GM21576 (cell line): Measurements from ENCODE around the gene IRX6.

Experiments used
- ATAC-seq: cut with Tn5 transposase; IDR thresholded peaks from one replicate; pipeline ENCODE4 v1.9.1; 2021; ENCODE audit warnings: mild to moderate bottlenecking, moderate library complexity; ENCODE audit not compliant: unreplicated experiment

Gene IRX6

DNA sequence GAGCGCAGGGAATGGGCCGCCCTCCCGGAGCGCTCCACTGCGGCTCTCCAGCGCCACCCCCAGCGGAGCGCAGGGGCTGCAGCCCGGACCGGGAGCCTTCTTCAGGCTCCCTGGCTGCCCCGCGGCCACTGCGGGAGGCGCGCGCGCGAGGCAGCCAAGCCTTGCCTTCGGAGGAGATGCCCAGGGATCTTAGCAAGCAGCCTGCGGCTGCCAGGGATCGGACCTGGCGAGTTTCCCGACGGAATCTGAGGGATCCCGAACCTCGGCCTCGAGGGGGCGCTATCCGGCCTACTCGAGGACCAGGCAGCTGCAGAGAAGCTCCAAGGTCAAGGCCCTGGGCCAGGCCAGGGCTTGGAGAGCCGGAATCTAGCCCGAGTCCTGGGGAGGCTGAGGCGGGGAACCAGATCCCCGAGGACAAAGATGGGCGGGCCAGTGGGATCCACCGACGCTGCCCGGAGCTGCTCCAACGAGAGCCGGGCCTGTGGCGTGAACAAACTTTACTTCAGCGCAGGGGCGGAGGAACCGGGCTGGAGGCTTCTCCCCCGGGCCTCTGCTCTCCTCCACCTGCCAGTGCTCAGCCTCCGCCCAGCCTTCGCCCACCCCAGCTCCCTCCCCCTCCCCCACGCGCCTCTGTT lies at the start of gene IRX6:
Gene IRX6 (plus strand): TSS at position 567 of the 635 bp plus-strand sequence. CDS start 889 bp downstream, outside the sequence.
- no peak for ATAC-seq

GRCh38 chr16:55274391-55274790 lies 49.6 kb upstream of the IRX6 start:
- ATAC-seq: no peak

DNA sequence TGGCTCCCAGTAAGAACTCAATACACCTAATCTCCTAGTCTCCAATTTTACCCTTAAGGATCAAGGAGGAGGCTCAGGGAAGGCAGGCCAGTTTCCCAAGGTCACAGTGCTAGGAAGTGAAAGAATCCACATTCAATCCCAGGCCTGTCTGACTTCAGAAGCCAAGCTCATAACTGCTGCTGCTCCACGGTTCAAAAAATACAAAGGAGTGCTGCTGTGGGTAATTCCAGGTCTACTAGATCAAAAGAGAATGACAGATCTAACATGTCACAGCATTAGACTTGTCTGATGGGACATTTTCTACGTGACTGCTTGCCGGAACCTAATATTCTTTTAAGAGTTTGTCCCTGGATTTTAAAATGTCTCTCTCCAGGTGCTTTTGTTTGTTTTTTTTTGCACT lies 48.8 kb upstream of the IRX6 start:
- ATAC-seq: no peak

GRCh38 chr16:55275869-55276268 lies 48.1 kb upstream of the IRX6 start:
- ATAC-seq: no peak

GRCh38 chr16:55277536-55277935 lies 46.5 kb upstream of the IRX6 start:
- ATAC-seq: no peak

DNA sequence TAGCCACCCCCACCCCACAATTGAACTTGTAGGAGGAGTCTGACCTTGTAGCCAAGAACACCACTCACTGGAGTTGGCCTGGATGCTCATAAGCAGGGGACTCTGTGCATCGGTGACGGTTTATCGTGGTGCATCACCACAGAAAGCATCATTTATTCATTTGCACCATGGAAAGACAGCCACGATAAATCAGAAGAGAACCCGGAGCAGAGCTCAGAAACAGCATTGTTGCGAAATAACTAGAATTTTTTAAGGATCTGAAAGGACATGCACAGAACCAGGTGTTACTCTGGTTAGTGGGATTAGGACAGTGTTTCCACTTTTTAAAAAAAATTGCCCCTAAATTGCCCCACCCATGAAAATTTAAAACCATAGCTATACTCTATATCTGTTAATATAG lies 44.4 kb upstream of the IRX6 start:
- ATAC-seq: no peak

DNA sequence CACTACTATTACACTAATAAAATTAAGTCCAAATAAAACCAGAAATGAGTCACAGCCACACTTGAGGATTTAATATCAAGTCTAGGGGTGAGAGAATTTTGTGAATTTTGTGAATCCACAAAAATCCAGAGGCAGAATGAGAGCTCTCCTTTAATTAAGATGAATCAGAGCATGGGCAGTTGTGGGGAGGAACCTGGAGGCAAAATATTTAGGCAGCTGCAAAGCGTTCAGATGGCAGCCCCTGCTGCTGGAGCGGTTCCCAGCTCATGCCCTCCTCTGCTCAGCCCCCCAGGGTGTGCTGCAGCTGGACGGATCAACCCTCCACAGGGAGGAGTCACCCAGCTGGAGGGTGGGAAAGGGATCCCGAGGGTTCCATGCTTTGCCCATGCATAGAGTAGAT lies 43.4 kb upstream of the IRX6 start:
- ATAC-seq: no peak

- ATAC-seq: no peak
Measured at GRCh38 chr16:55282441-55282840, 41.6 kb upstream of the IRX6 start.

GRCh38 chr16:55283812-55284717 lies 39.9 kb upstream of the IRX6 start:
- ATAC-seq: no peak

DNA sequence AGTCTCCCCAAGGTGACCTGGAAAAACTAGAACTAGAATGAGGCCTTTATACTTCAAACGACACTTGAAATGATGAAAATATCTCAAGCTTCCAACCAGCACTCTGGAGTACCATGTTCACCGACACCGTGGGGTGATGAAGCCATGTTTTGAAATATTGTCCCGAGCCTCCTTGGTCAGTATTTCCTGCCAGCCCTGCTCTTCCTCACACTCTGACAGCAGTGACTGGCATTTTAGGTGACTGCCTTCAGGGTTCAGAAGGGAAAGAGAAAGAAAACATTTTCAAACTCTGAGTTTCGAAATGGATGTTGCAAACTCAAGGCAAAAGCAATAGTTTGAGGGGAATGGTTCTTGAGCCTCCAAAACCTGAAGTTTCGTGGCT lies 39.3 kb upstream of the IRX6 start:
- ATAC-seq: no peak

DNA sequence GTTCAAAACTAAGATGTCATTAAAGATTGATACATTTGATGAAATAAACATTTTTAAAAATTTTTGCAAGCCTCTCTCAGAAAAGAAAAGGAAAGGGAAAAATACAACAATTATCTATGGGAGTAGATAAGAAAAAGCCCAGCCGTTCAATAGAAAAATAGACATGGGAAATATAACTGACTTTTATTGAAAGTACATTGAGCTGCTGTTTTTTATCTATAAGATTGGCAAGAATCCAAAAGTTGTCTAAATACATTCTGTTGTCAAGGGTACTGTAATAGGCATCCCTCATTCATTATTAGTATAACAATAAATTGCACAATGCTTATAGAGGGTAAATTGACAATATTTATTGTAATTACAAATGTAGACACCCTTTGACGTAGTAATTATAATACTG lies 38.4 kb upstream of the IRX6 start:
- no peak for ATAC-seq

- ATAC-seq: no peak
Measured at GRCh38 chr16:55289353-55289752, 34.6 kb upstream of the IRX6 start.

GRCh38 chr16:55291847-55292246 lies 32.2 kb upstream of the IRX6 start:
- ATAC-seq: no peak

DNA sequence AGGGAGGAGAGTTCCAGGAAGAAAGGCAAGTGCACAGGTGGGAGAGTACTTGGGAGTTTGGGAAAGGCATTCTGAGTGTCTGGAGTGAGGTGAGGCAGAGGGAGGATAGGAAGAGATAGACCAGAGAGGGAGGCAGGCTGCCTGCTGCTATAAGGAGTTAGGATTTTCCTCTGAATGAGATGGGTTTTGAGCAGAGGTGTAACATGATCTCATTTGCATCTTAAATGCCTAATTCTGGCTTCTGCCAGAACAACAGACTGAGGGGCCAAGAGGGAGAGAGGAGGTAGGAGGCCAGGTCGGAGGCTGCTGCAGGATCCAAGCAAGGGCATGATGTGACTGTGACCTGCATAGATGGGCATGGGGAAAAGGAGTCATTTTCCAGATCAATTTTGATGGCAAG lies 31.5 kb upstream of the IRX6 start:
- no peak for ATAC-seq

- ATAC-seq: no peak
Measured at GRCh38 chr16:55294129-55294528, 29.9 kb upstream of the IRX6 start.

GRCh38 chr16:55294931-55295342 lies 29.1 kb upstream of the IRX6 start:
- no peak for ATAC-seq

GRCh38 chr16:55297062-55297909 lies 26.7 kb upstream of the IRX6 start:
- ATAC-seq: no peak

GRCh38 chr16:55297910-55298479 lies 26.0 kb upstream of the IRX6 start:
- no peak for ATAC-seq

GRCh38 chr16:55301385-55302008 lies 22.5 kb upstream of the IRX6 start:
- no peak for ATAC-seq

DNA sequence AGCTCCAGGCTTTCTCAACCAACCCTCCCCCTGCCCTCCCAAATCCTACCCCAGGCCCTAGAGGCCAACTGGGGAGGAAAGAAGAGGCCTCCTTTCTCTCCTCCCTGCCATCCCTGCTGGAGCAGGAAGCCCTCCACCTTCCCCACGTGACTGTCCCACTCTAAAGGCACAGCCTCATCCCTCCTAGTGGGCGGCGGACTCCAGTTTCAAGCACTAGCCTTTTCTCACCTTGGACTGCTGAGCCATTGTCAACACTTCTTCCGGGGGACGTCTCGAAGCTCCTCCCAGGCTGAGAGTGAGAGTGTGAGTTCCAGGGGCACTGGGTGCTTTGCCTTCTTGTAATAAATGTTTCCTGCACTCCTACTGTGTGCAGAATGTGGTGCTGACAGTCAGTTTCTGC lies 21.4 kb upstream of the IRX6 start:
- no peak for ATAC-seq

DNA sequence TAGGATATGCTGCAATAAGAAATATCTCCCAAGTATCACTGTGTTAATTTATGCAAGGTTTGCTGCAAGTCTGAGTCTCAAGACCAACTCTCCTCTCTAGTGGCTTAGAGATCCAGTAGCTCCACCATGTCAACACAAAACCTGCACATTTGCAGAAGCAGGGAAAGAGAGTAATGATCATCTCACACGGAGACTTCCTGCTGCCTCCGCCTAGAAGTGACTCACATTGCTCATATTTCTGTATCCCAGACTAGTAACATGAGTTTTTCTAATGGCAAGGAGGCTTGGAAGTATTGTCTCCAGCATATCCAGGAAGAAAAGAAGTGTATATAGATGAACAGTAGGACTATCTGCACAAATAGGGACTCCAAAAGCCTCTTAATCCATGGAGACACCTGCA lies 15.0 kb upstream of the IRX6 start:
- ATAC-seq: no peak
